Testis (tissue), 2 donors: ENCODE measurements around the gene NEU1.

Experiments used
- POLR2A ChIP-seq: fragments of 450-650 bp; IDR thresholded peaks from one replicate; pipeline ENCODE4 v1.6.1; 2017; ENCODE audit warnings: antibody characterized with exemption, mild to moderate bottlenecking, moderate library complexity
- TF ChIP-seq, protein P1 (sequence below), 3 experiments: fragments of 450-650 bp in 2 of 3; fragments of 200-600 bp in 1 of 3; sonication (generic) in 1 of 3; IDR thresholded peaks; one replicate each; pipeline ENCODE4 v1.5.1; 2016 to 2019; ENCODE audit warnings: antibody characterized with exemption in 3 of 3, mild to moderate bottlenecking in 2 of 3, moderate library complexity in 1 of 3

- TF ChIP-seq, protein P1, sequence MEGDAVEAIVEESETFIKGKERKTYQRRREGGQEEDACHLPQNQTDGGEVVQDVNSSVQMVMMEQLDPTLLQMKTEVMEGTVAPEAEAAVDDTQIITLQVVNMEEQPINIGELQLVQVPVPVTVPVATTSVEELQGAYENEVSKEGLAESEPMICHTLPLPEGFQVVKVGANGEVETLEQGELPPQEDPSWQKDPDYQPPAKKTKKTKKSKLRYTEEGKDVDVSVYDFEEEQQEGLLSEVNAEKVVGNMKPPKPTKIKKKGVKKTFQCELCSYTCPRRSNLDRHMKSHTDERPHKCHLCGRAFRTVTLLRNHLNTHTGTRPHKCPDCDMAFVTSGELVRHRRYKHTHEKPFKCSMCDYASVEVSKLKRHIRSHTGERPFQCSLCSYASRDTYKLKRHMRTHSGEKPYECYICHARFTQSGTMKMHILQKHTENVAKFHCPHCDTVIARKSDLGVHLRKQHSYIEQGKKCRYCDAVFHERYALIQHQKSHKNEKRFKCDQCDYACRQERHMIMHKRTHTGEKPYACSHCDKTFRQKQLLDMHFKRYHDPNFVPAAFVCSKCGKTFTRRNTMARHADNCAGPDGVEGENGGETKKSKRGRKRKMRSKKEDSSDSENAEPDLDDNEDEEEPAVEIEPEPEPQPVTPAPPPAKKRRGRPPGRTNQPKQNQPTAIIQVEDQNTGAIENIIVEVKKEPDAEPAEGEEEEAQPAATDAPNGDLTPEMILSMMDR (IDR thresholded peaks at IDR 0.05), result no peak
- no peak for TF ChIP-seq POLR2A
Observed at GRCh38 chr6:31901415-31901952, 38.9 kb upstream of the NEU1 start.
